ENCODE data around the gene NALCN. TPM values are rescaled to one million over a fixed set of nuclear protein-coding genes. Genes with fewer than 3 reads are reported as not detected.

The NALCN gene
- total RNA-seq: 0.37 and 1.2 TPM in 2 replicates

GRCh38 chr13:101416181-101417042, at the start of gene NALCN:
Gene NALCN, minus strand, starts transcription at chr13:101416508. Its CDS starts 17,382 bp downstream, at chr13:101399126.

GRCh38 chr13:101452519-101453485, 36.5 kb upstream of the NALCN start, which contains the start of gene ITGBL1:
Gene ITGBL1, plus strand, starts transcription at chr13:101452675. Its CDS starts 159 bp downstream, at chr13:101452834.

Other genes with a start within 250 kb of the NALCN start
- 0.23 and 0.63 TPM in 2 replicates for gene ITGBL1, start 36.2 kb upstream of the NALCN start, total RNA-seq

Measured in airway epithelial cell (primary cell).